Upper lobe of left lung (tissue), 6 donors: Measurements from ENCODE around the gene B3GNT5. TPM values are rescaled to one million over a fixed set of nuclear protein-coding genes. Genes with fewer than 3 reads are reported as not detected.
"Not testable (repeated sequence)": the region's sequence is repeated elsewhere in the genome, so short reads cannot be mapped to it uniquely, and the experiment has no call there.

Experiments
- ATAC-seq, 2 donors: fragments of 200-7000 bp; cut with Tn5 transposase; one replicate each; pipeline ENCODE4 v1.9.1; 2022; ENCODE audit warnings: mild to moderate bottlenecking in 2 of 2, moderate library complexity in 2 of 2; ENCODE audit not compliant: low FRiP score in 2 of 2
- DNase-seq, 2 donors: peaks; one replicate each; pipeline ENCODE4 v3.0.0-alpha.2; 2019 to 2020
- H3K27ac ChIP-seq, 4 donors: fragments of 200-600 bp; sonication (generic); one replicate each; pipeline ENCODE4 v1.5.1; 2016 to 2019
- H3K27me3 ChIP-seq, 4 donors: fragments of 200-600 bp; sonication (generic); one replicate each; pipeline ENCODE4 v1.5.1; 2017 to 2019
- H3K36me3 ChIP-seq, 4 donors: fragments of 200-600 bp; sonication (generic); one replicate each; pipeline ENCODE4 v1.5.1; 2016 to 2019
- H3K4me1 ChIP-seq, 4 donors: fragments of 200-600 bp; sonication (generic); one replicate each; pipeline ENCODE4 v1.5.1; 2018 to 2019
- H3K4me3 ChIP-seq, 4 donors: fragments of 200-600 bp; sonication (generic); one replicate each; pipeline ENCODE4 v1.5.1; 2017 to 2019; ENCODE audit warnings: mild to moderate bottlenecking in 2 of 4, moderate library complexity in 1 of 4
- H3K9me3 ChIP-seq, 4 donors: fragments of 200-600 bp; sonication (generic); one replicate each; pipeline ENCODE4 v1.5.1; 2018 to 2019
- CTCF ChIP-seq, 6 experiments: fragments of 450-650 bp in 4 of 6; fragments of 200-600 bp in 2 of 6; sonication (generic) in 2 of 6; IDR thresholded peaks; one replicate each; pipeline ENCODE4 v1.5.1; 2016 to 2019; ENCODE audit warnings: antibody characterized with exemption in 6 of 6
- EP300 ChIP-seq, 4 donors: sonication (generic); formaldehyde crosslinking; IDR thresholded peaks; one replicate each; pipeline ENCODE4 v1.5.1; 2017; ENCODE audit warnings: antibody characterized with exemption in 4 of 4, control low read depth in 2 of 4
- POLR2A ChIP-seq, 4 donors: fragments of 450-650 bp; IDR thresholded peaks; one replicate each; pipeline ENCODE4 v1.5.1; 2016 to 2017; ENCODE audit warnings: antibody characterized with exemption in 4 of 4, mild to moderate bottlenecking in 2 of 4
- POLR2AphosphoS5 ChIP-seq, 2 donors: sonication (generic); formaldehyde crosslinking; IDR thresholded peaks; one replicate each; pipeline ENCODE4 v1.5.1; 2017; ENCODE audit warnings: antibody characterized with exemption in 2 of 2
- WGBS, 2 donors: methylation state at CpG; one replicate each; pipeline ENCODE4 v1.1.5; 2017 to 2018; 5-methylcytosine and 5-hydroxymethylcytosine counted together
- total RNA-seq, 6 donors: library from RNA; depleted of rRNA in 4 of 6; stranded (reverse); fragments of >200 nt in 4 of 6; gene quantifications; one replicate each; pipeline versions ENCODE4 v1.1.0 to v1.2.1, GENCODE V29; 2016 to 2021
- donor health status: DM: no; HTN: no; CAD: no; lungs with moderate emphysema.
- donor health status: DM: no; HTN: yes; CAD: no; lungs with severe emphysema.

The B3GNT5 gene
- total RNA-seq, 6 donors from 2014 or later: 15.7 to 44.5 (median 28.3) TPM

GRCh38 chr3:183229178-183229577 lies 23.9 kb upstream of the B3GNT5 start:
- Histone ChIP-seq H3K9me3 (no peaks in the 10 kb centered on the region), H3K27ac (no peak overlapping the region), H3K4me1 (peaks cover 0 to 5% (median 0%) of the 10 kb centered on the region in 4 donors), H3K27me3 (no peaks in the 10 kb centered on the region), H3K36me3 (no peaks in the 10 kb centered on the region), H3K4me3 (no peak overlapping the region)
- no peak for TF ChIP-seq POLR2A (IDR thresholded peaks at IDR 0.05)
- TF ChIP-seq CTCF (IDR thresholded peaks at IDR 0.05): no peak
- TF ChIP-seq POLR2AphosphoS5 (IDR thresholded peaks at IDR 0.05): no peak
- no peak for TF ChIP-seq EP300 (IDR thresholded peaks at IDR 0.05)
- ATAC-seq: no peak
- WGBS, 2 donors: 92 to 94% methylated on average over 1 of the region's 1 CpG
- no peak for DNase-seq

- ATAC-seq, H3K36me3 ChIP-seq, H3K4me1 ChIP-seq, H3K4me3 ChIP-seq, H3K27me3 ChIP-seq, H3K27ac ChIP-seq, H3K9me3 ChIP-seq, DNase-seq: not testable (repeated sequence)
- WGBS, 2 donors: 90% methylated on average over 8 of the region's 8 CpGs
Measured at GRCh38 chr3:183230251-183230650, 22.8 kb upstream of the B3GNT5 start.

GRCh38 chr3:183230826-183231225 lies 22.2 kb upstream of the B3GNT5 start:
- 89 to 94% methylated on average over 3 of the region's 3 CpGs for WGBS, 2 donors
- no peak for DNase-seq

GRCh38 chr3:183233966-183234365 lies 19.1 kb upstream of the B3GNT5 start:
- Histone ChIP-seq H3K27ac (peak overlapping the region in 2 of 4 donors; percentile 23 to 26), H3K4me3 (no peak overlapping the region), H3K4me1 (peaks cover 0 to 5% (median 0%) of the 10 kb centered on the region in 4 donors), H3K36me3 (no peaks in the 10 kb centered on the region), H3K9me3 (no peaks in the 10 kb centered on the region), H3K27me3 (no peaks in the 10 kb centered on the region)
- no peak for TF ChIP-seq POLR2AphosphoS5 (IDR thresholded peaks at IDR 0.05)
- TF ChIP-seq EP300 (IDR thresholded peaks at IDR 0.05): no peak
- TF ChIP-seq CTCF (IDR thresholded peaks at IDR 0.05): no peak
- TF ChIP-seq POLR2A (IDR thresholded peaks at IDR 0.05): no peak
- ATAC-seq (no peak), DNase-seq (no peak)
- 25 to 26% methylated on average over 4 of the region's 4 CpGs for WGBS, 2 donors

More at GRCh38 chr3:183230826-183231225, 22.2 kb upstream of the B3GNT5 start:
- no peak for ATAC-seq
- no peaks in the 10 kb centered on the region for H3K36me3 ChIP-seq
- peaks cover 0 to 5% (median 0%) of the 10 kb centered on the region in 4 donors for H3K4me1 ChIP-seq
- H3K9me3 ChIP-seq: no peaks in the 10 kb centered on the region
- no peak for TF ChIP-seq EP300 (IDR thresholded peaks at IDR 0.05)
- TF ChIP-seq POLR2AphosphoS5 (IDR thresholded peaks at IDR 0.05): no peak
- TF ChIP-seq CTCF (IDR thresholded peaks at IDR 0.05): no peak
- no peak for TF ChIP-seq POLR2A (IDR thresholded peaks at IDR 0.05)
- H3K27me3 ChIP-seq: no peaks in the 10 kb centered on the region
- H3K27ac ChIP-seq: no peak overlapping the region
- no peak overlapping the region for H3K4me3 ChIP-seq

GRCh38 chr3:183239046-183239445 lies 14.0 kb upstream of the B3GNT5 start:
- WGBS, 2 donors: 65 to 76% methylated on average over 5 of the region's 5 CpGs

More at GRCh38 chr3:183239046-183239445, 14.0 kb upstream of the B3GNT5 start:
- peaks cover 0 to 5% (median under 1%) of the 10 kb centered on the region in 4 donors for H3K4me1 ChIP-seq
- no peak overlapping the region for H3K27ac ChIP-seq
- H3K27me3 ChIP-seq: no peaks in the 10 kb centered on the region
- H3K9me3 ChIP-seq: peaks cover 0 to 12% (median 10%) of the 10 kb centered on the region in 4 donors
- H3K36me3 ChIP-seq: no peaks in the 10 kb centered on the region
- no peak for ATAC-seq
- no peak for TF ChIP-seq POLR2AphosphoS5 (IDR thresholded peaks at IDR 0.05)
- TF ChIP-seq CTCF (IDR thresholded peaks at IDR 0.05): no peak
- TF ChIP-seq POLR2A (IDR thresholded peaks at IDR 0.05): no peak
- no peak for TF ChIP-seq EP300 (IDR thresholded peaks at IDR 0.05)
- H3K4me3 ChIP-seq: no peak overlapping the region
- DNase-seq: no peak
